ENCODE measurements around the gene SYNGR3. TPM values are rescaled to one million over a fixed set of nuclear protein-coding genes. Genes with fewer than 3 reads are reported as not detected.

Gene SYNGR3
- polyA plus RNA-seq, 1 donor (not counting 4 experiments of a cell fraction or from before 2014, with no cell fraction given) = 0.30 TPM

GRCh38 chr16:1990351-1991134 lies 773 bp downstream of the SYNGR3 start:
- no peak for DNase-seq (ENCODE audit: low read depth, low spot score)
- H3K27ac ChIP-seq (ENCODE audit: control insufficient read depth, insufficient read depth, low read length) = no peak overlapping the region

GRCh38 chr16:1991135-1991551 lies 1.4 kb downstream of the SYNGR3 start:
- Histone ChIP-seq H3K9me1 (ENCODE audit: control insufficient read depth, extremely low read depth, insufficient read depth, low read length) (no peaks in the 10 kb centered on the region), H3K4me3 (ENCODE audit: control insufficient read depth in 2 of 3, extremely low read depth in 1 of 3, insufficient read depth in 2 of 3, low read depth in 1 of 3, low read length in 3 of 3) (no peak overlapping the region), H3K27ac (ENCODE audit: control insufficient read depth, insufficient read depth, low read length) (no peak overlapping the region), H2AFZ (ENCODE audit: control insufficient read depth, low read length) (no peak overlapping the region), H3K27me3 (ENCODE audit: control insufficient read depth, extremely low read depth, insufficient read depth, low read length) (peaks cover 30% of the 10 kb centered on the region), H3K36me3 (ENCODE audit: control insufficient read depth in 2 of 2, extremely low read depth in 1 of 2, insufficient read depth in 2 of 2, low read length in 2 of 2) (peaks cover 5 to 6% of the 10 kb centered on the region in 2 experiments), H3K4me1 (ENCODE audit: control insufficient read depth, extremely low read depth, insufficient read depth, low read length) (peaks cover 25% of the 10 kb centered on the region), H3K9ac (ENCODE audit: control insufficient read depth, extremely low read depth, insufficient read depth, low read length) (no peak overlapping the region), H3K4me2 (ENCODE audit: control insufficient read depth, extremely low read depth, insufficient read depth, low read depth, low read length) (peak overlapping the region; percentile 70), H4K20me1 (ENCODE audit: control insufficient read depth, extremely low read depth, insufficient read depth, low read length) (no peaks in the 10 kb centered on the region), H3K79me2 (ENCODE audit: control insufficient read depth, insufficient read depth, low read length) (no peaks in the 10 kb centered on the region), H3K9me3 (ENCODE audit: control insufficient read depth, low read depth, low read length) (no peaks in the 10 kb centered on the region)
- dilution Hi-C loops (cut with MboI; ENCODE audit: extremely low pct_ligation_motif_present, low sequenced_read_pairs) = no loop called here
- DNase-seq (ENCODE audit: low read depth, low spot score) = no peak
- FAIRE-seq = no peak
- TF ChIP-seq CTCF (optimal IDR thresholded peaks at IDR 0.05 in 1 of 3, IDR thresholded peaks at IDR 0.05 in 1 of 3, conservative IDR thresholded peaks at IDR 0.05 in 1 of 3; ENCODE audit: extremely low read depth in 1 of 3, insufficient read depth in 2 of 3, low read length in 3 of 3) = no peak
- no peak for TF ChIP-seq EZH2 (IDR thresholded peaks at IDR 0.05; ENCODE audit: low read length)

More at GRCh38 chr16:1990351-1991134, 773 bp downstream of the SYNGR3 start:
- dilution Hi-C loops (cut with MboI; ENCODE audit: extremely low pct_ligation_motif_present, low sequenced_read_pairs) = no loop called here
- H3K4me3 ChIP-seq (ENCODE audit: control insufficient read depth in 2 of 3, extremely low read depth in 1 of 3, insufficient read depth in 2 of 3, low read depth in 1 of 3, low read length in 3 of 3) = peak overlapping the region in 2 of 3 experiments; percentile 20 to 53
- peak overlapping the region; percentile 28 for H3K9ac ChIP-seq (ENCODE audit: control insufficient read depth, extremely low read depth, insufficient read depth, low read length)
- H3K27me3 ChIP-seq (ENCODE audit: control insufficient read depth, extremely low read depth, insufficient read depth, low read length) = peaks cover 30% of the 10 kb centered on the region
- peaks cover 28% of the 10 kb centered on the region for H3K4me1 ChIP-seq (ENCODE audit: control insufficient read depth, extremely low read depth, insufficient read depth, low read length)
- no peaks in the 10 kb centered on the region for H4K20me1 ChIP-seq (ENCODE audit: control insufficient read depth, extremely low read depth, insufficient read depth, low read length)
- H3K9me3 ChIP-seq (ENCODE audit: control insufficient read depth, low read depth, low read length) = no peaks in the 10 kb centered on the region
- H3K9me1 ChIP-seq (ENCODE audit: control insufficient read depth, extremely low read depth, insufficient read depth, low read length) = no peaks in the 10 kb centered on the region
- no peak for FAIRE-seq
- TF ChIP-seq CTCF (optimal IDR thresholded peaks at IDR 0.05 in 1 of 3, IDR thresholded peaks at IDR 0.05 in 1 of 3, conservative IDR thresholded peaks at IDR 0.05 in 1 of 3; ENCODE audit: extremely low read depth in 1 of 3, insufficient read depth in 2 of 3, low read length in 3 of 3) (no peak), EZH2 (IDR thresholded peaks at IDR 0.05; ENCODE audit: low read length) (peak; percentile 93)
- H2AFZ ChIP-seq (ENCODE audit: control insufficient read depth, low read length) = no peak overlapping the region
- H3K79me2 ChIP-seq (ENCODE audit: control insufficient read depth, insufficient read depth, low read length) = no peaks in the 10 kb centered on the region
- H3K36me3 ChIP-seq (ENCODE audit: control insufficient read depth in 2 of 2, extremely low read depth in 1 of 2, insufficient read depth in 2 of 2, low read length in 2 of 2) = peaks cover 7 to 11% of the 10 kb centered on the region in 2 experiments
- peak overlapping the region; percentile 66 for H3K4me2 ChIP-seq (ENCODE audit: control insufficient read depth, extremely low read depth, insufficient read depth, low read depth, low read length)
